OCI-LY3 (cell line): ENCODE data around the gene IMPDH2.

Experiments
- CTCF ChIP-seq: fragments of 200-600, 300-600 bp; sonication (generic); IDR thresholded peaks from 2 replicates; pipeline ENCODE4 v1.5.1; 2014; ENCODE audit warnings: antibody characterized with exemption, low read length, low read depth
- EZH2phosphoT487 ChIP-seq: fragments of 200-600 bp; shearing (Covaris generic); IDR thresholded peaks from 2 replicates; pipeline ENCODE4 v1.6.1; 2018; ENCODE audit warnings: antibody characterized with exemption, mixed run types, low read depth

GRCh38 chr3:49058011-49058410 lies 28.8 kb upstream of the IMPDH2 start:
- no peak for TF ChIP-seq CTCF
- TF ChIP-seq EZH2phosphoT487, result no peak
